Measurements from ENCODE around the gene GPR25. TPM values are rescaled to one million over a fixed set of nuclear protein-coding genes. Genes with fewer than 3 reads are reported as not detected.

GPR25 gene
- total RNA-seq, 1 donor from 2014 or later, result not detected

GRCh38 chr1:200883118-200883517 is 10.3 kb downstream of the GPR25 start:
- no peak overlapping the region for H3K4me2 ChIP-seq (ENCODE audit: low read length)
- H3K27me3 ChIP-seq (ENCODE audit: insufficient read depth, low read length), result peaks cover 7% of the 10 kb centered on the region
- peaks cover 13% of the 10 kb centered on the region for H3K27me3 Mint-ChIP-seq (ENCODE audit: low read depth, unreplicated experiment)
- H3K4me3 Mint-ChIP-seq (ENCODE audit: unreplicated experiment), result no peak overlapping the region
- no peaks in the 10 kb centered on the region for H4K20me1 ChIP-seq (ENCODE audit: insufficient read depth, low read length)
- no peaks in the 10 kb centered on the region for H3K9me3 Mint-ChIP-seq (ENCODE audit: unreplicated experiment)
- peaks cover 2% of the 10 kb centered on the region for H3K4me1 Mint-ChIP-seq (ENCODE audit: low read depth, unreplicated experiment)
- H3K79me2 ChIP-seq (ENCODE audit: insufficient read depth, low read length), result no peaks in the 10 kb centered on the region
- H3K36me3 ChIP-seq (ENCODE audit: insufficient read depth, low read length), result no peaks in the 10 kb centered on the region
- no peaks in the 10 kb centered on the region for H3K9me3 ChIP-seq (ENCODE audit: insufficient read depth, low read depth, low read length)
- DNase-seq (ENCODE audit: low read depth) (no peak), FAIRE-seq (no peak)
- no peak overlapping the region for H3K27ac ChIP-seq (ENCODE audit: low read depth, low read length)
- TF ChIP-seq, protein P1, sequence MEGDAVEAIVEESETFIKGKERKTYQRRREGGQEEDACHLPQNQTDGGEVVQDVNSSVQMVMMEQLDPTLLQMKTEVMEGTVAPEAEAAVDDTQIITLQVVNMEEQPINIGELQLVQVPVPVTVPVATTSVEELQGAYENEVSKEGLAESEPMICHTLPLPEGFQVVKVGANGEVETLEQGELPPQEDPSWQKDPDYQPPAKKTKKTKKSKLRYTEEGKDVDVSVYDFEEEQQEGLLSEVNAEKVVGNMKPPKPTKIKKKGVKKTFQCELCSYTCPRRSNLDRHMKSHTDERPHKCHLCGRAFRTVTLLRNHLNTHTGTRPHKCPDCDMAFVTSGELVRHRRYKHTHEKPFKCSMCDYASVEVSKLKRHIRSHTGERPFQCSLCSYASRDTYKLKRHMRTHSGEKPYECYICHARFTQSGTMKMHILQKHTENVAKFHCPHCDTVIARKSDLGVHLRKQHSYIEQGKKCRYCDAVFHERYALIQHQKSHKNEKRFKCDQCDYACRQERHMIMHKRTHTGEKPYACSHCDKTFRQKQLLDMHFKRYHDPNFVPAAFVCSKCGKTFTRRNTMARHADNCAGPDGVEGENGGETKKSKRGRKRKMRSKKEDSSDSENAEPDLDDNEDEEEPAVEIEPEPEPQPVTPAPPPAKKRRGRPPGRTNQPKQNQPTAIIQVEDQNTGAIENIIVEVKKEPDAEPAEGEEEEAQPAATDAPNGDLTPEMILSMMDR (IDR thresholded peaks at IDR 0.05; ENCODE audit: insufficient read depth, low read depth, low read length), result no peak
- no peak for TF ChIP-seq EZH2 (IDR thresholded peaks at IDR 0.05; ENCODE audit: insufficient read depth, low read length)
- no peak overlapping the region for H3K9ac ChIP-seq (ENCODE audit: low read length)
- no peak overlapping the region for H2AFZ ChIP-seq (ENCODE audit: low read depth, low read length)
- no peaks in the 10 kb centered on the region for H3K4me1 ChIP-seq (ENCODE audit: insufficient read depth, low read length)
- H3K36me3 Mint-ChIP-seq (ENCODE audit: low read depth, unreplicated experiment), result no peaks in the 10 kb centered on the region
- no peak overlapping the region for H3K4me3 ChIP-seq (ENCODE audit: insufficient read depth, low read depth, low read length)
- H3K27ac Mint-ChIP-seq (ENCODE audit: unreplicated experiment), result no peak overlapping the region

GRCh38 chr1:200885623-200886402 is 13.0 kb downstream of the GPR25 start:
- Histone ChIP-seq H3K4me2 (ENCODE audit: low read length) (no peak overlapping the region), H3K36me3 (ENCODE audit: insufficient read depth, low read length) (no peaks in the 10 kb centered on the region), H3K4me3 (ENCODE audit: insufficient read depth, low read depth, low read length) (no peak overlapping the region), H2AFZ (ENCODE audit: low read depth, low read length) (no peak overlapping the region), H3K9me3 (ENCODE audit: insufficient read depth, low read depth, low read length) (no peaks in the 10 kb centered on the region), H3K9ac (ENCODE audit: low read length) (no peak overlapping the region), H4K20me1 (ENCODE audit: insufficient read depth, low read length) (no peaks in the 10 kb centered on the region), H3K27ac (ENCODE audit: low read depth, low read length) (no peak overlapping the region), H3K4me1 (ENCODE audit: insufficient read depth, low read length) (no peaks in the 10 kb centered on the region), H3K27me3 (ENCODE audit: insufficient read depth, low read length) (no peaks in the 10 kb centered on the region), H3K79me2 (ENCODE audit: insufficient read depth, low read length) (no peaks in the 10 kb centered on the region)
- Mint-ChIP-seq H3K27me3 (ENCODE audit: low read depth, unreplicated experiment) (peaks cover 11% of the 10 kb centered on the region), H3K4me1 (ENCODE audit: low read depth, unreplicated experiment) (no peaks in the 10 kb centered on the region), H3K9me3 (ENCODE audit: unreplicated experiment) (no peaks in the 10 kb centered on the region), H3K36me3 (ENCODE audit: low read depth, unreplicated experiment) (no peaks in the 10 kb centered on the region), H3K27ac (ENCODE audit: unreplicated experiment) (peak overlapping the region; percentile 34), H3K4me3 (ENCODE audit: unreplicated experiment) (no peak overlapping the region)
- TF ChIP-seq, protein P1 (IDR thresholded peaks at IDR 0.05; ENCODE audit: insufficient read depth, low read depth, low read length), result no peak
- DNase-seq (ENCODE audit: low read depth), result no peak
- no peak for FAIRE-seq

- H3K36me3 Mint-ChIP-seq (ENCODE audit: low read depth, unreplicated experiment), result no peaks in the 10 kb centered on the region
- no peaks in the 10 kb centered on the region for H3K79me2 ChIP-seq (ENCODE audit: insufficient read depth, low read length)
- H3K27ac Mint-ChIP-seq (ENCODE audit: unreplicated experiment), result no peak overlapping the region
- no peak overlapping the region for H3K4me3 Mint-ChIP-seq (ENCODE audit: unreplicated experiment)
- H3K4me3 ChIP-seq (ENCODE audit: insufficient read depth, low read depth, low read length), result no peak overlapping the region
- no peaks in the 10 kb centered on the region for H4K20me1 ChIP-seq (ENCODE audit: insufficient read depth, low read length)
- H3K36me3 ChIP-seq (ENCODE audit: insufficient read depth, low read length), result no peaks in the 10 kb centered on the region
- peaks cover 5% of the 10 kb centered on the region for H3K4me1 ChIP-seq (ENCODE audit: insufficient read depth, low read length)
- FAIRE-seq (no peak), DNase-seq (ENCODE audit: low read depth) (no peak)
- H3K9me3 Mint-ChIP-seq (ENCODE audit: unreplicated experiment), result no peaks in the 10 kb centered on the region
- no peak for TF ChIP-seq EZH2 (IDR thresholded peaks at IDR 0.05; ENCODE audit: insufficient read depth, low read length)
- TF ChIP-seq, protein P1 (IDR thresholded peaks at IDR 0.05; ENCODE audit: insufficient read depth, low read depth, low read length), result no peak
- no peaks in the 10 kb centered on the region for H3K9me3 ChIP-seq (ENCODE audit: insufficient read depth, low read depth, low read length)
- H3K4me1 Mint-ChIP-seq (ENCODE audit: low read depth, unreplicated experiment), result no peaks in the 10 kb centered on the region
- no peak overlapping the region for H3K9ac ChIP-seq (ENCODE audit: low read length)
- no peak overlapping the region for H3K27ac ChIP-seq (ENCODE audit: low read depth, low read length)
- no peak overlapping the region for H3K4me2 ChIP-seq (ENCODE audit: low read length)
- H2AFZ ChIP-seq (ENCODE audit: low read depth, low read length), result no peak overlapping the region
- H3K27me3 Mint-ChIP-seq (ENCODE audit: low read depth, unreplicated experiment), result peaks cover 11% of the 10 kb centered on the region
- H3K27me3 ChIP-seq (ENCODE audit: insufficient read depth, low read length), result peaks cover 2% of the 10 kb centered on the region
Observed at GRCh38 chr1:200886594-200886993, 13.8 kb downstream of the GPR25 start.

Measured in astrocyte (in vitro differentiated cells and primary cell).